Spinal cord (tissue), 10 donors: ENCODE measurements around the gene TP63. TPM values are rescaled to one million over a fixed set of nuclear protein-coding genes. Genes with fewer than 3 reads are reported as not detected.

ENCODE experiments used
- DNase-seq, 6 donors: peaks; one replicate each; pipeline versions ENCODE4 v3.0.0 to v3.0.0-alpha.2; 2013 to 2015; ENCODE audit warnings: low spot score in 6 of 6, low read depth in 4 of 6
- H3K27ac ChIP-seq: one replicate; pipeline ENCODE4 v1.5.1; 2013; ENCODE audit warnings: low read depth, low read length, control low read depth
- H3K27me3 ChIP-seq: one replicate; pipeline ENCODE4 v1.6.1; 2013; ENCODE audit warnings: low read length; ENCODE audit not compliant: control insufficient read depth, insufficient read depth
- H3K36me3 ChIP-seq: one replicate; pipeline ENCODE4 v1.6.1; 2013; ENCODE audit warnings: low read length; ENCODE audit not compliant: control insufficient read depth, insufficient read depth
- H3K4me1 ChIP-seq: one replicate; pipeline ENCODE4 v1.6.1; 2013; ENCODE audit warnings: low read length; ENCODE audit not compliant: control insufficient read depth, insufficient read depth
- H3K4me3 ChIP-seq: one replicate; pipeline ENCODE4 v1.5.1; 2013; ENCODE audit warnings: low read depth, low read length, control low read depth
- H3K9me3 ChIP-seq: one replicate; pipeline ENCODE4 v1.6.1; 2013; ENCODE audit warnings: low read length; ENCODE audit not compliant: control insufficient read depth, insufficient read depth
- WGBS: methylation state at CpG from one replicate; pipeline ENCODE4 v1.1.5; 2013; ENCODE audit warnings: missing lambda C conversion rate; ENCODE audit not compliant: insufficient coverage; 5-methylcytosine and 5-hydroxymethylcytosine counted together
- polyA plus RNA-seq, 2 donors: library from polyadenylated mRNA; unstranded; fragments of 120-200 nt; gene quantifications; one replicate each; pipeline ENCODE4 v1.2.1, GENCODE V29; 2013; ENCODE audit not compliant: insufficient read length in 2 of 2
- total RNA-seq, 2 donors: library from RNA; depleted of rRNA in 1 of 2; stranded (reverse); fragments of 120-200 nt in 1 of 2; fragments of >200 nt in 1 of 2; gene quantifications; one replicate each; pipeline versions ENCODE4 v1.2.3 to v1.2.4, GENCODE V29; 2013 to 2014
- donor health status: healthy.

TP63 gene
- total and polyA plus RNA-seq, 4 donors: 0.29 to 4.3 (median 2.2) TPM

DNA sequence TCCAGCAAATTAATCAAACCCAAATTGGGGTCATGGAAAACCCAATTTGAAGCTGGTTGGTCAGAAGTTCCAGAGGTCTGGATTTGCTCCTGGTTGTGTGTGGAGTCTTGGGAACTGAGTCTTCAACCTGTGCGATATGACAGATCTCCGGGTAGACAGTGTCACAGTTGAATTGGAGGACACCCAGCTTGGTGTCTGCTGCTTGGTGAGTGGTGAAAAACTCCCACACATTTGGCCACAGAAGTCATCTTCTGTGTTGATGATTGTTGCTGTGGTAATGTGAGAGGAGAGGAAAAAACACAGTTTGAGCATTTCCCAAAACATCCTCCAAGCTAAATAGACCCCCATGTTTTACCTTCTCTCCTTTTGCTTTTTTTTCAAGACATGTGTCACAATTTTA lies 218.1 kb downstream of the TP63 start:
- DNase-seq: no peak
- Histone ChIP-seq H3K9me3 (no peaks in the 10 kb centered on the region), H3K27me3 (no peaks in the 10 kb centered on the region), H3K36me3 (no peaks in the 10 kb centered on the region), H3K27ac (no peak overlapping the region), H3K4me1 (no peaks in the 10 kb centered on the region), H3K4me3 (no peak overlapping the region)
- WGBS: no CpG with 5 or more reads among the region's 2 CpGs

DNA sequence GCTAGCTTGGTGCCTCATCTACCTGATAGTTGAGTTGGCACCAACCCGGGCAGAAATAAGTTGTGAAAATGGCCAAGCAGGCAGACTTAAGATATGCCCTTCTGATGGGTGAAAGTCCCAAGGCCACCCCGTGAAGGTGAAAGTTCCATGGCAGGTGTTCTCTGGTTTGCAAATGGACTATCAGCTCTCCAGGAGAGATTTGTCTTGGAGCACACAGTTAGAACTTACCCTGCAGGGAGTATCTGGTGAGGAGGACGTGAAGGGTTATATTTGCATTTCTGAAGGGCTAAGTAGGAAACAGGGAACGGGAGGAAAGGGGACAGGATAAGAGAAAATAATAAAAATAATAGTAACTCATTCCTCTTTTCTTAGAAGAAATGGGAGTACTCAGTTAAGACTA lies 220.5 kb downstream of the TP63 start:
- Histone ChIP-seq H3K27ac (no peak overlapping the region), H3K36me3 (no peaks in the 10 kb centered on the region), H3K4me3 (no peak overlapping the region), H3K27me3 (no peaks in the 10 kb centered on the region), H3K4me1 (no peaks in the 10 kb centered on the region), H3K9me3 (no peaks in the 10 kb centered on the region)
- 58% methylated on average over 2 of the region's 4 CpGs for WGBS
- no peak for DNase-seq

GRCh38 chr3:189853906-189854305 lies 222.7 kb downstream of the TP63 start:
- Histone ChIP-seq H3K9me3 (no peaks in the 10 kb centered on the region), H3K27me3 (no peaks in the 10 kb centered on the region), H3K36me3 (no peaks in the 10 kb centered on the region), H3K4me3 (no peak overlapping the region), H3K27ac (no peak overlapping the region), H3K4me1 (no peaks in the 10 kb centered on the region)
- no CpG with 5 or more reads among the region's 3 CpGs for WGBS
- DNase-seq: no peak

- no CpG with 5 or more reads among the region's 4 CpGs for WGBS
- no peak overlapping the region for H3K4me3 ChIP-seq
- H3K9me3 ChIP-seq: no peaks in the 10 kb centered on the region
- H3K36me3 ChIP-seq: no peaks in the 10 kb centered on the region
- no peak for DNase-seq
- no peak overlapping the region for H3K27ac ChIP-seq
- no peaks in the 10 kb centered on the region for H3K27me3 ChIP-seq
- no peaks in the 10 kb centered on the region for H3K4me1 ChIP-seq
Measured at GRCh38 chr3:189860296-189860695, 229.1 kb downstream of the TP63 start.

- no peaks in the 10 kb centered on the region for H3K9me3 ChIP-seq
- DNase-seq: no peak
- H3K27ac ChIP-seq: no peak overlapping the region
- H3K27me3 ChIP-seq: no peaks in the 10 kb centered on the region
- H3K36me3 ChIP-seq: no peaks in the 10 kb centered on the region
- no peak overlapping the region for H3K4me3 ChIP-seq
- WGBS: no CpG with 5 or more reads among the region's 9 CpGs
- no peaks in the 10 kb centered on the region for H3K4me1 ChIP-seq
Measured at GRCh38 chr3:189862385-189862998, 231.3 kb downstream of the TP63 start.

GRCh38 chr3:189863031-189863430 lies 231.8 kb downstream of the TP63 start:
- Histone ChIP-seq H3K9me3 (no peaks in the 10 kb centered on the region), H3K27ac (no peak overlapping the region), H3K4me3 (no peak overlapping the region), H3K4me1 (no peaks in the 10 kb centered on the region), H3K36me3 (no peaks in the 10 kb centered on the region), H3K27me3 (no peaks in the 10 kb centered on the region)
- WGBS: no CpG with 5 or more reads among the region's 3 CpGs
- DNase-seq: no peak

GRCh38 chr3:189868061-189868460 lies 236.9 kb downstream of the TP63 start:
- Histone ChIP-seq H3K27me3 (no peaks in the 10 kb centered on the region), H3K9me3 (no peaks in the 10 kb centered on the region), H3K36me3 (no peaks in the 10 kb centered on the region), H3K4me3 (no peak overlapping the region), H3K4me1 (no peaks in the 10 kb centered on the region), H3K27ac (no peak overlapping the region)
- 67% methylated on average over 1 of the region's 3 CpGs for WGBS
- DNase-seq: no peak

DNA sequence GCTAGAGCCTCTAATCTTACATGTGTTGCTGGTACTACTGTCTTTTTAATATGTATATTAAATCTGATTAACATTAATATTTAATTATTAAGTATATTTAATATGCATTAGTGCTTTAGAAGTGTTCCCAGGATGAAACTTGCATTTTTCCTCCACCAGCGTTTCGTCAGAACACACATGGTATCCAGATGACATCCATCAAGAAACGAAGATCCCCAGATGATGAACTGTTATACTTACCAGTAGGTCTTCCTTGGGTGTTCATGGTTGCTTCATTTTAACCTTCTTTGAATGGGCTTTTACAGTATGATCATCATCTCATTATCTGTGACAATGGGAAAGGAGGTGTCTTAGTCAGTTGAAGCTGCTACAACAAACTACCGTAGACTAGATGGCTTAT lies 238.0 kb downstream of the TP63 start:
- Histone ChIP-seq H3K27ac (no peak overlapping the region), H3K36me3 (no peaks in the 10 kb centered on the region), H3K27me3 (no peaks in the 10 kb centered on the region), H3K4me1 (no peaks in the 10 kb centered on the region), H3K9me3 (no peaks in the 10 kb centered on the region), H3K4me3 (no peak overlapping the region)
- DNase-seq: no peak
- no CpG with 5 or more reads among the region's 4 CpGs for WGBS

- H3K27ac ChIP-seq: no peak overlapping the region
- no CpG with 5 or more reads among the region's 2 CpGs for WGBS
- H3K4me1 ChIP-seq: no peaks in the 10 kb centered on the region
- H3K9me3 ChIP-seq: no peaks in the 10 kb centered on the region
- DNase-seq: no peak
- no peaks in the 10 kb centered on the region for H3K27me3 ChIP-seq
- no peaks in the 10 kb centered on the region for H3K36me3 ChIP-seq
- H3K4me3 ChIP-seq: no peak overlapping the region
Measured at GRCh38 chr3:189871418-189871817, 240.2 kb downstream of the TP63 start.

GRCh38 chr3:189883113-189883753 lies 252.0 kb downstream of the TP63 start:
- 100% methylated on average over 1 of the region's 4 CpGs for WGBS
- no peak for DNase-seq

More at GRCh38 chr3:189883113-189883753, 252.0 kb downstream of the TP63 start:
- Histone ChIP-seq H3K4me3 (no peak overlapping the region), H3K9me3 (no peaks in the 10 kb centered on the region), H3K36me3 (no peaks in the 10 kb centered on the region), H3K27me3 (no peaks in the 10 kb centered on the region), H3K27ac (no peak overlapping the region), H3K4me1 (no peaks in the 10 kb centered on the region)
